SK-N-SH treated with all-trans-retinoic acid at 6 μM for 48 hours (cell line): ENCODE measurements around the gene SLC22A23.

Experiments
- ATAC-seq: fragments of 200-7000 bp; cut with Tn5 transposase; 3 replicates; pipeline ENCODE4 v1.9.1; 2020; ENCODE audit warnings: mild to moderate bottlenecking, moderate library complexity
- ARNTL ChIP-seq: fragments of 450-650 bp; formaldehyde crosslinking; IDR thresholded peaks from 2 replicates; pipeline ENCODE4 v1.5.0; 2020; ENCODE audit warnings: low read depth, mild to moderate bottlenecking, moderate library complexity, borderline replicate concordance
- BACH2 ChIP-seq: fragments of 250-450 bp; sonication (Bioruptor Pico); IDR thresholded peaks from 2 replicates; pipeline ENCODE4 v1.9.0; 2021; ENCODE audit warnings: mild to moderate bottlenecking, borderline replicate concordance
- CREB5 ChIP-seq: fragments of 250-450 bp; sonication (Bioruptor Pico); IDR thresholded peaks from 2 replicates; pipeline ENCODE4 v1.5.1; 2020; ENCODE audit warnings: low read depth, mild to moderate bottlenecking, moderate library complexity
- CSDC2 ChIP-seq: fragments of 250-450 bp; sonication (Bioruptor Pico); IDR thresholded peaks from 2 replicates; pipeline ENCODE4 v1.5.0; 2020; ENCODE audit warnings: mild to moderate bottlenecking, moderate library complexity
- CSRNP3 ChIP-seq: fragments of 250-450 bp; sonication (Bioruptor Pico); IDR thresholded peaks from 2 replicates; pipeline ENCODE4 v1.5.1; 2021; ENCODE audit warnings: mild to moderate bottlenecking, moderate library complexity
- GLIS3 ChIP-seq: fragments of 250-450 bp; sonication (Bioruptor Pico); IDR thresholded peaks from 2 replicates; pipeline ENCODE4 v1.5.0; 2020; ENCODE audit warnings: mild to moderate bottlenecking, moderate library complexity
- OSR1 ChIP-seq: fragments of 250-450 bp; sonication (Bioruptor Pico); IDR thresholded peaks from 2 replicates; pipeline ENCODE4 v1.8.0; 2022; ENCODE audit warnings: moderate library complexity, mild to moderate bottlenecking, inconsistent platforms
- PATZ1 ChIP-seq: fragments of 250-450 bp; sonication (Bioruptor Pico); IDR thresholded peaks from 2 replicates; pipeline ENCODE4 v1.8.0; 2020; ENCODE audit warnings: mild to moderate bottlenecking, moderate library complexity, borderline replicate concordance
- POU6F1 ChIP-seq: fragments of 250-450 bp; sonication (Bioruptor Pico); IDR thresholded peaks from 2 replicates; pipeline ENCODE4 v1.8.0; 2021; ENCODE audit warnings: low read depth, mild to moderate bottlenecking, moderate library complexity, borderline replicate concordance
- PPARA ChIP-seq: fragments of 250-450 bp; sonication (Bioruptor Pico); IDR thresholded peaks from 2 replicates; pipeline ENCODE4 v1.5.0; 2020; ENCODE audit warnings: mild to moderate bottlenecking, borderline replicate concordance
- SNAI2 ChIP-seq: fragments of 250-450 bp; sonication (Bioruptor Pico); IDR thresholded peaks from 2 replicates; pipeline ENCODE4 v1.5.0; 2020; ENCODE audit warnings: mild to moderate bottlenecking, moderate library complexity
- TCF4 ChIP-seq: fragments of 250-450 bp; sonication (Bioruptor Pico); IDR thresholded peaks from 2 replicates; pipeline ENCODE4 v1.8.0; 2021; ENCODE audit warnings: mild to moderate bottlenecking, moderate library complexity, borderline replicate concordance
- TOX ChIP-seq: fragments of 250-450 bp; sonication (Bioruptor Pico); IDR thresholded peaks from 2 replicates; pipeline ENCODE4 v1.8.0; 2021; ENCODE audit warnings: mild to moderate bottlenecking, moderate library complexity, borderline replicate concordance
- TSHZ2 ChIP-seq: fragments of 250-450 bp; sonication (Bioruptor Pico); IDR thresholded peaks from 2 replicates; pipeline ENCODE4 v1.5.0; 2020; ENCODE audit warnings: mild to moderate bottlenecking, moderate library complexity
- ZC3H10 ChIP-seq: fragments of 250-450 bp; sonication (Bioruptor Pico); IDR thresholded peaks from 2 replicates; pipeline ENCODE4 v1.5.1; 2021; ENCODE audit warnings: mild to moderate bottlenecking, moderate library complexity
- ZFP3 ChIP-seq: fragments of 250-450 bp; sonication (Bioruptor Pico); IDR thresholded peaks from 2 replicates; pipeline ENCODE4 v1.5.0; 2020; ENCODE audit warnings: mild to moderate bottlenecking, moderate library complexity
- ZFP30 ChIP-seq: fragments of 450-650 bp; formaldehyde crosslinking; IDR thresholded peaks from 2 replicates; pipeline ENCODE4 v1.5.0; 2022; ENCODE audit warnings: mild to moderate bottlenecking, moderate library complexity
- ZNF565 ChIP-seq: fragments of 450-650 bp; formaldehyde crosslinking; conservative IDR thresholded peaks from 2 replicates; pipeline ENCODE4 v1.5.0; 2020; ENCODE audit warnings: low read depth, mild to moderate bottlenecking, moderate library complexity
- ZNF70 ChIP-seq: fragments of 450-650 bp; formaldehyde crosslinking; IDR thresholded peaks from 2 replicates; pipeline ENCODE4 v1.5.0; 2020; ENCODE audit warnings: mild to moderate bottlenecking, moderate library complexity

Gene SLC22A23

GRCh38 chr6:3449321-3449720, 7.5 kb downstream of the SLC22A23 start:
- TF ChIP-seq ARNTL (no peak), ZC3H10 (CRISPR knock-in tag) (no peak), PATZ1 (CRISPR knock-in tag) (no peak), SNAI2 (CRISPR knock-in tag) (no peak)
- no peak for ATAC-seq

- TF ChIP-seq POU6F1: no peak
- ATAC-seq: no peak
Measured at GRCh38 chr6:3447005-3447404, 9.8 kb downstream of the SLC22A23 start.

GRCh38 chr6:3446184-3446583, 10.7 kb downstream of the SLC22A23 start:
- ATAC-seq: no peak
- TF ChIP-seq GLIS3 (no peak), CSDC2 (CRISPR knock-in tag) (no peak), ZFP3 (CRISPR knock-in tag) (no peak)

GRCh38 chr6:3444276-3445088, 12.4 kb downstream of the SLC22A23 start:
- ATAC-seq: no peak
- TF ChIP-seq POU6F1: no peak
- no peak for TF ChIP-seq CSRNP3 (CRISPR knock-in tag)
- TF ChIP-seq PPARA (CRISPR knock-in tag): no peak
- no peak for TF ChIP-seq TOX (CRISPR knock-in tag)
- TF ChIP-seq ZC3H10 (CRISPR knock-in tag): no peak
- TF ChIP-seq CSDC2 (CRISPR knock-in tag): no peak
- TF ChIP-seq CREB5 (CRISPR knock-in tag): no peak
- no peak for TF ChIP-seq PATZ1 (CRISPR knock-in tag)
- TF ChIP-seq TSHZ2 (CRISPR knock-in tag): no peak
- no peak for TF ChIP-seq ZNF70 (CRISPR knock-in tag)
- TF ChIP-seq BACH2 (CRISPR knock-in tag): no peak
- no peak for TF ChIP-seq OSR1
- no peak for TF ChIP-seq GLIS3
- no peak for TF ChIP-seq ZFP30 (CRISPR knock-in tag)
- no peak for TF ChIP-seq ZNF565 (CRISPR knock-in tag)
- TF ChIP-seq TCF4 (CRISPR knock-in tag): no peak
